ENCODE data around the gene MFSD11.

The MFSD11 gene

DNA sequence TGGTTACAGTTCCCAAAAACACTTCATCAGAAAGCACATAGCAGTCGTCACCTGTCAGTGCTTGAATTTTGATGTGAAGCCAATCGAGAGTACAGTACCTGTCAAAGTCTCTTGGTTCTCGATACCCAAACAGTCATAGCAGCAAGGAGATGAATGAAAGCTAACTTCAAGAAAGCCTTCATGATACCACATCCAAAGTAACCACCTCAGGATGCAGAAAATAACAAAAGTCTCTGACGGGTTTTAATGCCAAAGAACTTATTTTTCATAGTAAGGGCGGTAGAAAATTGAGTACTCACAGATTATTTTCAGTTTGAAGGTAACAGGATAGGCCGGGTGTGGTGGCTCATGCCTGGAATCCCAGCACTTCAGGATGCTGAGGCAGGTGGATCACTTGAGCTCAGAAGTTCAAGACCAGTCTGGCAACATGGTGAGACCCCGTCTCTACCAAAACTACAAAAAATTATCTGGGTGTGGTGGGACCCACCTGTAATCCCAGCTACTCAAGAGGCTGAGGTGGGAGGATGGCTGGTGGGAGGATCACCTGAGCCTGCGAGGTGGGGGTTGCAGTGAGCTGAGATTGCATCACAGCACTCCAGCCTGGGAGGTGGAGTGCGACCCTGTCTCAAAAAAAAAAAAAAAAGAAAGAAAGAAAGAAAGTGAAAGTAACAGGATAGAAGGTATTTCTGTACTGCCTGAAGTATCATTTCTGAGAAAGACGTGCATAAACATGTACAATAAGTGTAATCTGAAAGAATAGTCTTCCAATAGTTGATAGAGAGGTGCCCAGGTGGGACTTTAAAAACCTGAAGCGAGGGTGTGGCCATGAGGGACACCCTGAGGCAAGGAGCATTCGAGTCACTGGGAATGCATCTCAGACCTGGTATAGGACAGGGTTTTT, 15.4 kb downstream of the MFSD11 start:
- Histone ChIP-seq H3K27me3 (ENCODE audit: control insufficient read depth, low read length) (no peaks in the 10 kb centered on the region), H3K36me3 (ENCODE audit: control insufficient read depth, low read length) (no peaks in the 10 kb centered on the region; the same call in none of the 2 replicates), H3K4me2 (ENCODE audit: low read length) (no peak overlapping the region), H3K4me3 (ENCODE audit: low read length) (no peak overlapping the region), H3F3A (ENCODE audit: control insufficient read depth, insufficient read depth) (no peaks in the 10 kb centered on the region), H3K9me3 (ENCODE audit: control insufficient read depth, insufficient read depth, low read length) (no peaks in the 10 kb centered on the region), H3K9me2 (replicated peaks; ENCODE audit: control insufficient read depth, low read length) (no peaks in the 10 kb centered on the region), H4K20me1 (ENCODE audit: control insufficient read depth, insufficient read depth, low read depth, low read length) (no peaks in the 10 kb centered on the region), H3K4me1 (ENCODE audit: control insufficient read depth, low read length) (peaks cover 6% of the 10 kb centered on the region), H3K79me2 (ENCODE audit: control insufficient read depth, low read length) (no peaks in the 10 kb centered on the region), H3K27ac (ENCODE audit: low read depth, low read length) (no peak overlapping the region)
- no peak for TF ChIP-seq EZH2phosphoT487 (IDR thresholded peaks at IDR 0.05; ENCODE audit: borderline replicate concordance, low read length)
- TF ChIP-seq, protein P1, sequence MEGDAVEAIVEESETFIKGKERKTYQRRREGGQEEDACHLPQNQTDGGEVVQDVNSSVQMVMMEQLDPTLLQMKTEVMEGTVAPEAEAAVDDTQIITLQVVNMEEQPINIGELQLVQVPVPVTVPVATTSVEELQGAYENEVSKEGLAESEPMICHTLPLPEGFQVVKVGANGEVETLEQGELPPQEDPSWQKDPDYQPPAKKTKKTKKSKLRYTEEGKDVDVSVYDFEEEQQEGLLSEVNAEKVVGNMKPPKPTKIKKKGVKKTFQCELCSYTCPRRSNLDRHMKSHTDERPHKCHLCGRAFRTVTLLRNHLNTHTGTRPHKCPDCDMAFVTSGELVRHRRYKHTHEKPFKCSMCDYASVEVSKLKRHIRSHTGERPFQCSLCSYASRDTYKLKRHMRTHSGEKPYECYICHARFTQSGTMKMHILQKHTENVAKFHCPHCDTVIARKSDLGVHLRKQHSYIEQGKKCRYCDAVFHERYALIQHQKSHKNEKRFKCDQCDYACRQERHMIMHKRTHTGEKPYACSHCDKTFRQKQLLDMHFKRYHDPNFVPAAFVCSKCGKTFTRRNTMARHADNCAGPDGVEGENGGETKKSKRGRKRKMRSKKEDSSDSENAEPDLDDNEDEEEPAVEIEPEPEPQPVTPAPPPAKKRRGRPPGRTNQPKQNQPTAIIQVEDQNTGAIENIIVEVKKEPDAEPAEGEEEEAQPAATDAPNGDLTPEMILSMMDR (IDR thresholded peaks at IDR 0.05; ENCODE audit: low read depth, low read length, poor library complexity, severe bottlenecking) = no peak

DNA sequence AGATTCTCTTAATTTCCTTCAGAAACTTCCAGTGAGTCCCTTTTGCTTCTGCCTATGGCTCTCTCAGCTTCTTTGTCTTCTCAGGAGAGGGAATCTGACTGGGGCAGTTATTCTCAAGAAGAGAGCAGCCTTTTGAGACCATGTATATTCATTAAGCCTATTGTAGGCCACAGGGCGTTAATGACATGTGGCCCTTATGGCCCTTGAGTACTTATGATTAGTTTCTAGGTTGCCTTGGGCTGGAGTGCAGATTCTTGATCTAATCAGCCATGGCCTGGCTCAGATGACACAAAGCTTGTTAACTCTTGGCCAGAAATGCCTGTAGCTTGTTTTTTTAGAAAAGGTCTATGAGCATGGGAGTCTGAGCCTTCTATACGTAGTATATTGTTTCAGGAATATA, 17.4 kb downstream of the MFSD11 start:
- Histone ChIP-seq H4K20me1 (ENCODE audit: control insufficient read depth, insufficient read depth, low read depth, low read length) (no peaks in the 10 kb centered on the region), H3K27ac (ENCODE audit: low read depth, low read length) (no peak overlapping the region), H3K4me2 (ENCODE audit: low read length) (no peak overlapping the region), H3F3A (ENCODE audit: control insufficient read depth, insufficient read depth) (no peaks in the 10 kb centered on the region), H3K9me2 (replicated peaks; ENCODE audit: control insufficient read depth, low read length) (no peaks in the 10 kb centered on the region), H3K4me3 (ENCODE audit: low read length) (no peak overlapping the region), H3K4me1 (ENCODE audit: control insufficient read depth, low read length) (peaks cover 6% of the 10 kb centered on the region), H3K9me3 (ENCODE audit: control insufficient read depth, insufficient read depth, low read length) (no peaks in the 10 kb centered on the region), H3K27me3 (ENCODE audit: control insufficient read depth, low read length) (no peaks in the 10 kb centered on the region), H3K36me3 (ENCODE audit: control insufficient read depth, low read length) (no peaks in the 10 kb centered on the region; the same call in none of the 2 replicates), H3K79me2 (ENCODE audit: control insufficient read depth, low read length) (no peaks in the 10 kb centered on the region)
- TF ChIP-seq, protein P1 (IDR thresholded peaks at IDR 0.05; ENCODE audit: low read depth, low read length, poor library complexity, severe bottlenecking) = no peak
- no peak for TF ChIP-seq EZH2phosphoT487 (IDR thresholded peaks at IDR 0.05; ENCODE audit: borderline replicate concordance, low read length)

DNA sequence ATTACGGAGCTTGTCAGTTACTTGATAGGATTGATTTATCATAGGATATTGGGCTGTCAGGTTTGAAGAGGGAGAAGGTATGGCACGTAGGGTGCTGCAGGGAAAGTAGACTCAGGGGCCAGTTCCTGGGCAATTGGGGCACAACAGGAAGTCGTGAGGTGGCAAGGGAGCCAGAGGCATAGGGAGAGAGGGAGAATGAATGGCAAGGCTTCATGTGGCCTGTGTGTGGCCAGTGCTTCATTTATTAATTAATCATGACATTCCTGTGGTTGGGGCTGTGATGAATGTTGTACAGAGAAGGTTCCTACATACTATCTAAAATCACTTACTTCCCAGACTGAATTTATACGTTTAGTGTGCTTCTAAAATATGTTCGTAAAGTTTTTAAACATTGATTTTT, 19.3 kb downstream of the MFSD11 start:
- no peaks in the 10 kb centered on the region for H3K27me3 ChIP-seq (ENCODE audit: control insufficient read depth, low read length)
- no peak overlapping the region for H3K4me3 ChIP-seq (ENCODE audit: low read length)
- no peaks in the 10 kb centered on the region for H3K79me2 ChIP-seq (ENCODE audit: control insufficient read depth, low read length)
- H4K20me1 ChIP-seq (ENCODE audit: control insufficient read depth, insufficient read depth, low read depth, low read length) = no peaks in the 10 kb centered on the region
- no peaks in the 10 kb centered on the region for H3K9me3 ChIP-seq (ENCODE audit: control insufficient read depth, insufficient read depth, low read length)
- no peaks in the 10 kb centered on the region; the same call in 1 of the 2 replicates for H3K36me3 ChIP-seq (ENCODE audit: control insufficient read depth, low read length)
- no peak overlapping the region for H3K27ac ChIP-seq (ENCODE audit: low read depth, low read length)
- TF ChIP-seq, protein P1 (IDR thresholded peaks at IDR 0.05; ENCODE audit: low read depth, low read length, poor library complexity, severe bottlenecking) = no peak
- TF ChIP-seq EZH2phosphoT487 (IDR thresholded peaks at IDR 0.05; ENCODE audit: borderline replicate concordance, low read length) = no peak
- H3K4me1 ChIP-seq (ENCODE audit: control insufficient read depth, low read length) = no peaks in the 10 kb centered on the region
- H3K4me2 ChIP-seq (ENCODE audit: low read length) = no peak overlapping the region
- H3F3A ChIP-seq (ENCODE audit: control insufficient read depth, insufficient read depth) = no peaks in the 10 kb centered on the region
- H3K9me2 ChIP-seq (replicated peaks; ENCODE audit: control insufficient read depth, low read length) = no peaks in the 10 kb centered on the region
